Activated CD4-positive, alpha-beta T cell treated with anti-CD3 and anti-CD28 coated beads, Interleukin-2, amount 50 U/mL, for 4 hours (primary cell): ENCODE data around the gene C4BPA.

Experiments used
- DNase-seq, 2 experiments: peaks; one replicate each; pipeline ENCODE4 v3.0.0-alpha.2; 2020

Gene C4BPA

GRCh38 chr1:207128336-207128921, 24.4 kb downstream of the C4BPA start:
- DNase-seq: no peak

GRCh38 chr1:207129053-207129452, 25.0 kb downstream of the C4BPA start:
- DNase-seq: no peak

GRCh38 chr1:207130252-207131036, 26.4 kb downstream of the C4BPA start:
- DNase-seq: no peak

GRCh38 chr1:207131163-207131562, 27.1 kb downstream of the C4BPA start:
- no peak for DNase-seq

- DNase-seq: no peak
Observed at GRCh38 chr1:207134581-207134980, 30.5 kb downstream of the C4BPA start.

- no peak for DNase-seq
Observed at GRCh38 chr1:207139616-207140015, 35.6 kb downstream of the C4BPA start.

GRCh38 chr1:207140536-207140935, 36.5 kb downstream of the C4BPA start:
- no peak for DNase-seq

GRCh38 chr1:207145401-207146058, 41.5 kb downstream of the C4BPA start:
- no peak for DNase-seq

- DNase-seq: no peak
Observed at GRCh38 chr1:207151920-207152319, 47.9 kb downstream of the C4BPA start.

- DNase-seq: no peak
Observed at GRCh38 chr1:207152792-207153468, 48.9 kb downstream of the C4BPA start.

GRCh38 chr1:207155028-207155427, 51.0 kb downstream of the C4BPA start:
- no peak for DNase-seq

- no peak for DNase-seq
Observed at GRCh38 chr1:207156095-207156494, 52.1 kb downstream of the C4BPA start.

- no peak for DNase-seq
Observed at GRCh38 chr1:207156826-207157225, 52.8 kb downstream of the C4BPA start.

GRCh38 chr1:207164086-207164485, 60.1 kb downstream of the C4BPA start:
- no peak for DNase-seq

GRCh38 chr1:207172321-207172720, 68.3 kb downstream of the C4BPA start:
- no peak for DNase-seq

GRCh38 chr1:207172885-207173284, 68.9 kb downstream of the C4BPA start:
- DNase-seq: no peak

- DNase-seq: no peak
Observed at GRCh38 chr1:207173396-207173795, 69.4 kb downstream of the C4BPA start.

GRCh38 chr1:207174913-207175312, 70.9 kb downstream of the C4BPA start:
- DNase-seq: no peak

GRCh38 chr1:207179036-207179435, 75.0 kb downstream of the C4BPA start:
- no peak for DNase-seq

GRCh38 chr1:207181847-207182246, 77.8 kb downstream of the C4BPA start:
- DNase-seq: no peak

- no peak for DNase-seq
Observed at GRCh38 chr1:207186503-207186902, 82.5 kb downstream of the C4BPA start.

- DNase-seq: no peak
Observed at GRCh38 chr1:207188901-207189300, 84.9 kb downstream of the C4BPA start.

- DNase-seq: no peak
Observed at GRCh38 chr1:207191061-207191460, 87.0 kb downstream of the C4BPA start.

GRCh38 chr1:207191776-207192175, 87.7 kb downstream of the C4BPA start:
- no peak for DNase-seq
